Measurements from ENCODE around the gene DNAJA3.

DNAJA3 gene

DNA sequence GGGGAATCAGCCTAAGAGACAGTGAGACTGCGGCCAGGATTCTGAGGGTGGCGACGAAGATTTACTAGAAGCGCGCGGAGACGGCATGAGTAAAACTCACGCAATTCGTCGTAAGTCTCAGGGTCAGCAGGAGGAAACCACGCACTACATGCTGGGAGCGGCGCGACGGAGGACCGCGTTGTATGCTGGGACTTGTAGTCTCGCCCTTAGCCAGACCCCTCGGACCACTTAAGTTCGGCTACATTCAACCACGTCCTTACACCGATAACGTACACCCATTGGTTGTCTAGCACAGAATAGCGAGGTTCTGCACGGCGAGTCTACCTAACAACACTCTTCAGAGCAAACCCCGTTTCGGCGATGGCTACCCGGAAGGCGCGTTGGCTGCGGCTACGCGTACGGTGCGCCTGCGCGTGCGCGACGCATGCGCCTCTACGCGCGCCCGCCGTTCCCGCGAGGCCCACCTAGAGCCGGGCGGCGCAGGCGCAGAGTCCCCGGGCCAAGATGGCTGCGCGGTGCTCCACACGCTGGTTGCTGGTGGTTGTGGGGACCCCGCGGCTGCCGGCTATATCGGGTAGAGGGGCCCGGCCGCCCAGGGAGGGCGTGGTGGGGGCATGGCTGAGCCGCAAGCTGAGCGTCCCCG lies at the start of gene DNAJA3:
DNAJA3 (plus strand) TSS at position 491 of the 643 bp plus-strand sequence; CDS start at position 505, 14 bp downstream.
- peak; percentile 87 to 93 for DNase-seq

DNA sequence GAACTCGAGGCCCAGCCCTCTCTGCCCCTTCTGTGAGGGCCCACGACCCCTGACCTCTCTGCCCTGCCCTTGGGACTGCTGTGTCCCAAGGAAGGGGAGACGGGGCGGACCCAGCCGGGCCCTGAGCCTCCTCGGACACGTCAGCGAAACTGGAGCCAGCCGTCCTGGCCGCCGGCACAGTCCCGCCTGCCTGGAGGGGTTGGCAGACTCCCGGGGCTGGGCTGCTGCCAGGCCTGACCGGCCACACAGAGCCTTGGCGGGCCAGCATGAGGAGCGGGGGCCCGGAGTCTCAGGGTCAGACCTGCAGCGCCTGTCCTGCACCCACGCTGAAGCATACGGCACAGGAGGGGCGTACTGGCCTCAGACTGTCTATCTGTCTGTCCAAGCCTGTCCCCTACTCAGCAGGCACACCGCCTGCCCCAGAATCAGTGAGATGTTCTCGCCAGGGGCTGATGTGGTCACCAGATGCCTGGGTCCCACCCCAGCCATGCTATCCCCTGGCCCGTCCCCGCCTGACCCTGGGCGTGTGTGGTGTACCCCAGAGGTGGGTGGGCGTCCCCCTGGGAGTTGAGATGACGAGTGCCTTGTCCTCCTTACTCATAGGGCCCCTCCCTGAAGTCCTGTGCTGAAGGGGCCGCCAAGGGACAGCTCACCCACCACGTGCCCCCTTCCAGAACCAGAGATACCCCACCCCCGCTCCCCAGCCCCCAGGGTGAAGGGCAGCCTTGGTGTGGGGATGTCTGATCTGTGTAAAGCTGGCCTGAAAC lies 49.4 kb upstream of the DNAJA3 start:
- DNase-seq = no peak

DNA sequence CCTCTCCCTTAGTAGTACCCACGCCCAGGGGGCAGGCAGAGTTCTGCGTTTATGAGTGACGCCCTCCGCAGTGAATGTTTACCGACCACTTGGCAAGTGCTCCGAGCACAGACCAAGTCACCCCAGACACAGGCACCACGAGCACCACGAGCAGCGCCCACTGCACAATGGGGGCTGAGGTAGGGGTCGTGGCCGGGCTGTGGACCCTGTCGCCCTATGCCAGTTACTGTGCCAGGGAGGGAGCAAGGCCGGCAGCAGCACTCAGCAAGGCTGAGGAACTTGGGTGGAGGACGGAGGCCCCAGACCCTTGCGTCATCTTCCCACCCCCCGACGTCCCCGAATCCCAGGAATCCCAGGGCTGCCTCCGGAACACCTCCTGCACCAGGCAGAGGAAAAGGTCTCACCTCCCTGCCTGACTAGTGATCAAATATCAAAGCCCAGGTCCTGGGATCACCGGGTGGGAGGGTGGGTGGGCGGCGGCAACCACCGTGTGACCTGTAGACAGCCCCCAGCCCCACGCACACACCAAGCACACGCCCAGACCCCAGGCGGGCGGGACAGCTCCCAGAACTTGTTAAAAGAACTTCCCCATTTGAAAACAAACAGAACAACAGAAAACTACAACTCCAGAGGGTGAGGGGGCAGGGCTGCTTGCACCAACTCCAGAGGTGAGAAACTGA lies 48.6 kb upstream of the DNAJA3 start:
- no peak for DNase-seq

DNA sequence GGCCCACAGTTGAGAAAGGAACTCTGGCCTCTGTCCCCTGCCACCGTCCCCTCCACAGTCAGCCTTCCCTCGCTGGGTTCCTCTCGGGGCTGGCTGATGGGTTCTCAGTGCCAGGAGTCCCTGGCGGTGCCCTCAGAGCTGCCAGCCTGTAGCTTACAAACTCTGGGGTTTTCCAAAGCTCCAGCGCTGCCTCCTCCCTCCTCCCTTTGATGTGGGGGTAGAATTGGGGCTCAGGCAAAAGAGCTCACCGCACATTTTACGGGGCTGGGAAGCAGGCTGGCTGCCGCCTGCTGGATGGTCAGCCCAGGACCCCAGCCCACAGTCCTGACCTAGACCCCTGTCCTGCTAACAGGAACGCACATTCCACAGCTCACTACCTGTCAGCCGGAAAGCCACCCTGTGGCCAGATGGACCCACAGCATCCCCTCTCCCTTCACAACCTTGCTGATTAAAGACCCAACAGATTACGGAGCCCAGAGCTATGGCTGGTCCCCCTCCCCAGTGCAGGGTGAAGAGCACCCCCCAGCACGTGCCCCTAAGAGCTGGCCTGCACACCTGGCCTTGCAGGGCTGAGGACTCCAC lies 48.0 kb upstream of the DNAJA3 start:
- no peak for DNase-seq

DNA sequence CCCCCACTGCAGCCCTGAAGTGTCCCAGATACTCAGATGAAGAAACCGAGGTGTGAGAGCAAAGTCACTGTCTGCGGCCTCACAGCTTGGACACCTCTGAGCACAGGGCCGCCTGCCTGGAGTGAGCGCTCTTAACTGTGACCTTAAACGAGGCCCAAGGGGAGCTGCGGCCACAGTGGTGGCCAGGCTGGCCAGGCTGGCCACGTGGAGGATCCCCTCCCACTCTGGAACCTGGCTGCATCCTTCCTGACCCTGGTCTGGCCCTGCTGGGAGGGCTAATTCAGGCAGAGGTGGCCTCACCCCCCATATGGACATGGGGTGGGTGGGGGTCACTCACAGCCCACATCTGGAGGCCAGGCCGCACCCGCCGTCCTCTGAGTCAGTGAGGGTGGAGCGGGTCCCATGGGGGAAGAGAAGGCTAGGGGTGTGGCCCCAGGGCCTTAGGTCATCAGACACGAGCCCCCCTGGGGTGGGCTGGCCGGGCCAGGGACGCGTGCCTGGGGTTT lies 47.5 kb upstream of the DNAJA3 start:
- DNase-seq = no peak

DNA sequence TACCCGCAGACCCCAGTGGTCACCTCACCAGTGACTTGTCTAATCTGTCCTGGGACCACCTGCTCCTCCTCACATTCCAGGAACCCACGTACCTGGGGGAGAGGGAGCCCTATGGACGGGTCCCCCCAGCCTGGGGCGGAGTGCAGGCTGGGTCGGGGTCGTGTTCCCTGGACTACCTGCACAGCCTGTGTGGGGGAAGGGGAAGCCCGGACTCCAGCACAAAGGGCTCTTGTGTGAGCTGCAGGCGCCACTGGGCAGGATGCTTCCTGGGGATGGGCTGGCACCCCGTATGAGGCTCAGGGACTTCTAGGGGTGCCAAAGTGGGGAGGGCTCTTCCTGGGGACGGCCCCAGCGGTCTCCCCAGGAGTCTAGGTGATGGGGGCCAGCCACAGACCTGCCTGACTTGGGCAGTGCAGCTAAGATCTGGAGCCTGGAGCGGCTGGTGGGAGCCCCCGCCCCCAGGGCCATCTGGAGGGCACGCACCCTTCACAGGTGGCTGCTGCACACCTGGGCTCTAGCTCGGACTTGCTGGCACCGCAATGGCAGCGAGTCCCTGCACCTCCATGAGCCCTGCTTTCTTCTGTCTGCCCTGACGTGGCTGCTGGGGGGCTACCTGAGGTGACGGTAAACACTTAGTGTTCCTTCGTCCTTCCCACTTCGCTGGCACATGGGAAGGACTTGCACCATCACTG lies 46.5 kb upstream of the DNAJA3 start:
- DNase-seq = no peak

DNA sequence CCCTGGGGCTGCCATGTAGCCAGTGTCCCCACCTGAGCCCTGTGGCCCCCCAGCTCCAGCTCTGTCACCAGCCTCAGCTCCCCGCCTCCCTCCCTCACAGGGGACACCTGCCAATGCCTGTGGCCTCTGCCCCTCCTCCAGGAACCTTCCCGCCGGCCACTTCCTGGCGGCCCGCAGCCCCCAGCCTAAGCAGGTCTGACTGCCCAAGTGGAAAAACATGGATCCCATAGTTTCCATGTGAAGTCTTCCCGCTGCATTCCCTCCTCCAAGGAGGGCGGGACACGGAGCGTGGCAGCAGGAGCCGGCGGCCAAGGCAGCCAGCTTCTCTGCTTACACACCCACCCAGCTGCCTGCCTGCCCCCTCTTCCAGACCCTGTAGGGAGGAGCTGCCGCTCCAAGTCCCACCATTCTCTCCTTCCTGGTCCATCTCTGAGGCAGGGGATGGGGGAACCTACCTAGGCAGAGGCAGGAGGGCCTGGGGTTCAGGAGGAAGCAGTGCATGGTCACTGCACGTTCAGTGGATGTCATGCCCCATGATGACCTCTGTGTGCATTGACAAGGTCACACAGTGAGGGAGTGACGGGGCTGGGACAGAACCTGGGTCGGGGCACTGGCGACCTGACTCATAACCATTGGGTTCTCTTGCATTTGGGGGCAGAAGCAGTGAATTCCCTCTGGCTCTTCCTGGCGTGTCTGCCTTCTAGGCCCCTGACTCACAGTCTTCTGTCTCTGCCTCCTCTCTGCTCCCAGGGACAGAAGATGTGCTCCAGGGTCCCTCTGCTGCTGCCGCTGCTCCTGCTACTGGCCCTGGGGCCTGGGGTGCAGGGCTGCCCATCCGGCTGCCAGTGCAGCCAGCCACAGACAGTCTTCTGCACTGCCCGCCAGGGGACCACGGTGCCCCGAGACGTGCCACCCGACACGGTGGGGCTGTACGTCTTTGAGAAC lies 45.3 kb upstream of the DNAJA3 start:
- no peak for DNase-seq

DNA sequence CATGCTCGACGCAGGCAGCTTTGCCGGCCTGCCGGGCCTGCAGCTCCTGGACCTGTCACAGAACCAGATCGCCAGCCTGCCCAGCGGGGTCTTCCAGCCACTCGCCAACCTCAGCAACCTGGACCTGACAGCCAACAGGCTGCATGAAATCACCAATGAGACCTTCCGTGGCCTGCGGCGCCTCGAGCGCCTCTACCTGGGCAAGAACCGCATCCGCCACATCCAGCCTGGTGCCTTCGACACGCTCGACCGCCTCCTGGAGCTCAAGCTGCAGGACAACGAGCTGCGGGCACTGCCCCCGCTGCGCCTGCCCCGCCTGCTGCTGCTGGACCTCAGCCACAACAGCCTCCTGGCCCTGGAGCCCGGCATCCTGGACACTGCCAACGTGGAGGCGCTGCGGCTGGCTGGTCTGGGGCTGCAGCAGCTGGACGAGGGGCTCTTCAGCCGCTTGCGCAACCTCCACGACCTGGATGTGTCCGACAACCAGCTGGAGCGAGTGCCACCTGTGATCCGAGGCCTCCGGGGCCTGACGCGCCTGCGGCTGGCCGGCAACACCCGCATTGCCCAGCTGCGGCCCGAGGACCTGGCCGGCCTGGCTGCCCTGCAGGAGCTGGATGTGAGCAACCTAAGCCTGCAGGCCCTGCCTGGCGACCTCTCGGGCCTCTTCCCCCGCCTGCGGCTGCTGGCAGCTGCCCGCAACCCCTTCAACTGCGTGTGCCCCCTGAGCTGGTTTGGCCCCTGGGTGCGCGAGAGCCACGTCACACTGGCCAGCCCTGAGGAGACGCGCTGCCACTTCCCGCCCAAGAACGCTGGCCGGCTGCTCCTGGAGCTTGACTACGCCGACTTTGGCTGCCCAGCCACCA lies 44.4 kb upstream of the DNAJA3 start:
- no peak for DNase-seq

DNA sequence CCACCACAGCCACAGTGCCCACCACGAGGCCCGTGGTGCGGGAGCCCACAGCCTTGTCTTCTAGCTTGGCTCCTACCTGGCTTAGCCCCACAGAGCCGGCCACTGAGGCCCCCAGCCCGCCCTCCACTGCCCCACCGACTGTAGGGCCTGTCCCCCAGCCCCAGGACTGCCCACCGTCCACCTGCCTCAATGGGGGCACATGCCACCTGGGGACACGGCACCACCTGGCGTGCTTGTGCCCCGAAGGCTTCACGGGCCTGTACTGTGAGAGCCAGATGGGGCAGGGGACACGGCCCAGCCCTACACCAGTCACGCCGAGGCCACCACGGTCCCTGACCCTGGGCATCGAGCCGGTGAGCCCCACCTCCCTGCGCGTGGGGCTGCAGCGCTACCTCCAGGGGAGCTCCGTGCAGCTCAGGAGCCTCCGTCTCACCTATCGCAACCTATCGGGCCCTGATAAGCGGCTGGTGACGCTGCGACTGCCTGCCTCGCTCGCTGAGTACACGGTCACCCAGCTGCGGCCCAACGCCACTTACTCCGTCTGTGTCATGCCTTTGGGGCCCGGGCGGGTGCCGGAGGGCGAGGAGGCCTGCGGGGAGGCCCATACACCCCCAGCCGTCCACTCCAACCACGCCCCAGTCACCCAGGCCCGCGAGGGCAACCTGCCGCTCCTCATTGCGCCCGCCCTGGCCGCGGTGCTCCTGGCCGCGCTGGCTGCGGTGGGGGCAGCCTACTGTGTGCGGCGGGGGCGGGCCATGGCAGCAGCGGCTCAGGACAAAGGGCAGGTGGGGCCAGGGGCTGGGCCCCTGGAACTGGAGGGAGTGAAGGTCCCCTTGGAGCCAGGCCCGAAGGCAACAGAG lies 43.5 kb upstream of the DNAJA3 start:
- DNase-seq = no peak

DNA sequence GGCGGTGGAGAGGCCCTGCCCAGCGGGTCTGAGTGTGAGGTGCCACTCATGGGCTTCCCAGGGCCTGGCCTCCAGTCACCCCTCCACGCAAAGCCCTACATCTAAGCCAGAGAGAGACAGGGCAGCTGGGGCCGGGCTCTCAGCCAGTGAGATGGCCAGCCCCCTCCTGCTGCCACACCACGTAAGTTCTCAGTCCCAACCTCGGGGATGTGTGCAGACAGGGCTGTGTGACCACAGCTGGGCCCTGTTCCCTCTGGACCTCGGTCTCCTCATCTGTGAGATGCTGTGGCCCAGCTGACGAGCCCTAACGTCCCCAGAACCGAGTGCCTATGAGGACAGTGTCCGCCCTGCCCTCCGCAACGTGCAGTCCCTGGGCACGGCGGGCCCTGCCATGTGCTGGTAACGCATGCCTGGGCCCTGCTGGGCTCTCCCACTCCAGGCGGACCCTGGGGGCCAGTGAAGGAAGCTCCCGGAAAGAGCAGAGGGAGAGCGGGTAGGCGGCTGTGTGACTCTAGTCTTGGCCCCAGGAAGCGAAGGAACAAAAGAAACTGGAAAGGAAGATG lies 42.8 kb upstream of the DNAJA3 start:
- DNase-seq = no peak

DNA sequence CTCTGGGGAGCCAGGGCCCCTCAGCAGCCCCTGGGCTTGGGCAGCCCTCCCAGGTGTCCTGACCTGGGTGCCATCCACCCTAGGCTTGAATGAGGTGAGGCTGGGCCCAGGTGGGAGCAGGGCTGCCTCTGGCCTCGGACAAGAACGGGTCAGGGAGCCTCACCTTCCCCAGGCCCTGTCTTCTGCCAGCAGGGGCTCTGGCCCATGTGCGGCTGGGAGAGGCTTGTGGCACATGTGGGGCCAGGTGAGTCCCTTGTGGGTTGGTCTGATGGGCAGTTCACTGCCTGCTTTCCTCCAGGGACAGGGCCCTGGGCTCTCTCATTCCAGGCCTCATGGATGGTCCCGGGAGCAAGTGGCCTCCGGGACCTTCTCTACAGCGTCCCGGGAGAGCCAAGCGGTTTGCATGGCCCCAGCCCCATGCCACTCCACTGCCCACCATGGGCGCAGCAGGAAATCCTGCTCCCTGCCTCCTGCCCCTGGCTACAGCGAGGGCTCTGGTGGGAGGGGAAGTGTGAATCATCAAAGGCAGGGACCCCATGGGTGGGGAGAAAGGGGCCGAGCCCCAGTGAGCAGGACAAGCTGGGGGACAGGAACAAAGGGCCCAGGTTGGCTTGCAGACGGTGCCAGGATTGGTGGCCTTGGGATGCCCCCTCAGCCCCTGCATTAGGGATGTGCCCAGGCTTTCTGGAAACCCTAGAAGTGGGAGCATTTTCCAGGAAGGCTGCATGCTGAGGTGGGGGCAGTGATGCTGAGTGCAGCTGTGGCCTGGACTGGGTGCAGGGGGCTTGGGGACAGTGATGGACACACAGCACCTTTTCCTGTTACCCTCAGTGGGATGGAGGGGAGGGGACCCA lies 41.9 kb upstream of the DNAJA3 start:
- no peak for DNase-seq

DNA sequence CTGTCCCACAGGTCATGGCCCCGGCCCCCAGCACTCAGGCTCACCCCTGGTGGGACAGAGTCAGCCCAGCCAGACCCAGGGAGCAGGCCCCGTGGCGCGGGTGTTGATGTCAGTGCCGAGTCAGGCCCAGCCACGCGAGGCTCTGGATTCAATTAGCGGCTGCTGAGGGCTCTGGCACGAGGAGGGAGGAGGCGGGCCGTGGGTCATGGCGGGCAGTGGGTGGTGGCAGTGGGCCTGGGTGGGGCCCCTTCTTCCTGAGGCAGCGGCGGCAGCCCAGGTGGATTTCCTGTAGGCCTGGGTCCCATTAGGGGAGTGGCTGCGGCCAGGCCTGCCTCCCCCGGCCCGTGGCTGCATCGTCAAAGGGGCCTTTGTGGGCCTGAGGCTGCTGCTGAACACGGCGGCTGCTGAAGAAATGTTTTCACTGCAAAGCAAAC lies 41.1 kb upstream of the DNAJA3 start:
- DNase-seq = no peak

DNA sequence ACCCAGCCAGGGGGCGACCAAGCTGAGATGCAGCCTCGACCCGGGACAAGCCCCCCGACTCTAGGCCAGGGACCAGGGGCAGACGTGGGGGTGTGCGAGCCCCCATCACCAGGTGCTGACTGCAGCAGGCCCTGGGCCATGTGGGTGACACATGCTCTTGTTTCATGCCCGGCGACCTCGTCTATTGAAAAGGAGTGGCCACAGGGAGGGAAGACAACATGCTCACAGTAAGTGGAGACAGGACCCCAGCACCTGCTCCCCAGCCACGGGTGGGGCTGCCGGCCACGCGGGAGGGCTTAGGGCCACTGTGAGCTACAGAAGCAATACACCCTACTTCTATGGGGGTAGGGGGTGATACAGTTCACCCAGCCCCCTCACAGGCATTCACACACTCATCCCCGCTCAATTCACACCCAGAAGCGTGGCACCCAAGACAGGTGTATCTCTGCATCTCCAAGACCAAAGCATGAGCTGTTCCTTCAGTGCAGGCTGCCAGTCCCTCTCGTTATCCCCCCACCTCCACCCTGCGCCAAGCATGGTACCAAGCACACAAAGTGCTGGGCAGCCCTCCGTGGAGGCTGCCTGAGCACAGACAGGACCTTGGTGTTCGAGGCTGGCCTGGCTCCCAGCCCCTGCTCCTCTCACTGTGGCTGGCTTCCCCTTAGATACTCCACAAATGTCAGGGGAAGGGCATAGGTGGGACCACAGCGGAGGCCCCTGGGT lies 40.4 kb upstream of the DNAJA3 start:
- DNase-seq = no peak

DNA sequence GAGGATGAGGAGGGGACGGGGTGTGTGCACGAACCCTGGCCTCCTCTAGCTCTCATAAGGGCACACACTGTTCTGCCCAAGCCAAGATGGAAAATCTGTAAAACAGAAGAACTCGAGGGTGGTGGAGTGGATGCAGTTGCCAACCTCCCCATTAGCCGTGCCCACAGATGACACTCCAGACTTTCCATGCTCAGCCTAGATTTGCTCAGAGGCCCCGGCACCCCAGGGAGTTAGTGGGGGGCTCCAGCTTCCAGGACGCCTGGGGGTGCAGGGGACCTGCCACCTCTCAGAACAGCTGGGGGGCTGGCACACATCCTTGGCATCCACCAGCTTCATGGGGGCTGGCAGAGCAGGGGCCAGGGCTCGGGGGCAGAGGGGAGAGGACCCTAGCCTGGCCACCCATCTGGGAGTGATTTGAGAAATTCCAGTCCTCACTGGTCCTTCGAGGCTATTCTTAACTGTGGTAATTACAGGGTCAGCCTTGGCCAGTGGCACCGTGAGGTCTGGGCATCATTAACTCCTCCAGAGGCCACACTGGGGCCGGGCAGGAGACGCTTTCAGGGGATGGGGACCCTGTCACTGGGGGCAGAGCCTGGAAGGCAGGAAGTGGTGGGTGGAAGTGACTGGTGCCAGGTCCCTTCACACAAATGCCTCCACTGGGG lies 39.7 kb upstream of the DNAJA3 start:
- DNase-seq = no peak

DNA sequence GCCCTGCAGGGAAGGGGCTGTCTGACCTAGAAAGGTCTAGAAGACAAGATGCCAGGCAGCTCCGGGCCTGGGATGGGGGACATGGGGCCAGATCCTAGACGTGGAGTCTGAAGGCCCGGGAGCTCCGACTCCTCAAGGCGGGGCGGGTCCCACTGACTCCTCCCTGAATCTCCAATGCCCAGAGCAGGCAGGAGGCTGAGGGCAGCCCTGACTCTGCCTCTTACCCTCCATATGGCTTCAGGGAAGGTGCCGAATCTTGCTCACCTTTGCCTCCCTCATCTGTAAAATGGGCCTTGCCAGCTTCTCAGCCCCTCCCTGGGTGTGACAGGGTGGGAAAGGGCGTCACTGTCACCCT lies 39.2 kb upstream of the DNAJA3 start:
- DNase-seq = no peak

DNA sequence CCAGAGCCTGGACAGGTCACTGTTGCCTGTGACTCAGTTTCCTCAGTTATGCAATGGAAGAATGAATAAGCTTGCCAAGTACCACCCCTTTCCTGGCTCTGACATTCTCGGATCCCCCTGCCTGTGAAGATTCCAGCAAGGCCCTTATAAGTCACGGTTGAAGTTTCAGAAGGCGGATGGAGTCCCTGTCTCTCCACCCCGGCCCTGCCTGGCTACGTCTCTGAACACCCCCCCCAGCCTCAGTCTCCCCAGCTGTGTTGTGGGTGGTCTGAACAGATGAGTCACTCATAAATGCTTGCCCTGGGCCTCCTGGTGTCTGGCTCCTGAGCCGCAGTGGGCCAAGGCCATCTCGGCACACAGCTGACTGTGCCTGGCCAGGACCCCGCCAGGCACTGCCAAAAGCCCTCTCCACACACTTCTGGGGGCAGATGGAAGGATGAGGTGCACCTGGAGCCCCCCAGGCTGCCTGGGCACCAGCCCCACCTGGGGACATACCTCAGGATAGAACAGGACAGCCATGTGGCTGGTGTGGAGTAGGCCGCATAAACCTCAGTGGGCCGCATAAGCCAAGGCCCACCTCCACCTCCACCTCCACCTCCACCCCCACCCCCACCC lies 38.6 kb upstream of the DNAJA3 start:
- DNase-seq = no peak

DNA sequence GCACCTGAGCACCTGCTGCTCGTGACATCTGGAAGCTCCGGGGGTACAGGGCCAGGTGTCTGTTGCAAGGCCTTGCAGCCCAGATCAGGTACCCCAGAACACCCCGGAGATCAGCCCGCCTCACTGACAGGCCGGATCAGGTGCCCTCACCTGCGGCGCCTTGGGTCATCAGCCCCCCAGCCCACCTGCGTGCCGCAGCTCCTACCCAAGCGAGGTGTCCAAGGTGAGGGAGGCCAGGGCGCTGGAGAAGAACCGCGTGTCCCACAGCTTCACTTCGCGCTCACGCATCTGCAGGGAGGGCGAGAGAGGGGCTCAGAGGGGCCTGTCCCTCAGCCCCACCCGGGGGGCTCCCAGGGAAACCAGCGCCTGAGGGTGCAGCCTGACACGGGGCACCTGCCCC lies 37.9 kb upstream of the DNAJA3 start:
- no peak for DNase-seq
